Renal cortical epithelial cell (primary cell): ENCODE data around the gene ST7. TPM values are rescaled to one million over a fixed set of nuclear protein-coding genes. Genes with fewer than 3 reads are reported as not detected.
A peak's percentile ranks its signal among the peaks of the same experiment; 100 is the strongest.

Experiments
- DNase-seq: peaks from one replicate; pipeline ENCODE4 v3.0.0-alpha.2; 2011; ENCODE audit warnings: low read depth
- total RNA-seq: library from RNA; depleted of rRNA; stranded (reverse); fragments of >200 nt; gene quantifications from 2 replicates; pipeline ENCODE4 v1.2.3, GENCODE V29; 2014

ST7 gene
- total RNA-seq, 1 donor from 2014 or later, result 20.7 TPM

- DNase-seq, result no peak
Observed at GRCh38 chr7:117154721-117155120, 201.4 kb downstream of the ST7 start.

- DNase-seq, result no peak
Observed at GRCh38 chr7:117155694-117156093, 202.4 kb downstream of the ST7 start.

- DNase-seq, result peak; percentile 87
Observed at GRCh38 chr7:117157241-117158209, 204.2 kb downstream of the ST7 start.

GRCh38 chr7:117158941-117159697, 205.8 kb downstream of the ST7 start:
- peak; percentile 22 for DNase-seq

- no peak for DNase-seq
Observed at GRCh38 chr7:117163101-117163500, 209.8 kb downstream of the ST7 start.

GRCh38 chr7:117164620-117165019, 211.3 kb downstream of the ST7 start:
- DNase-seq, result peak; percentile 53

- DNase-seq, result no peak
Observed at GRCh38 chr7:117165656-117166055, 212.4 kb downstream of the ST7 start.

- peak; percentile 95 for DNase-seq
Observed at GRCh38 chr7:117169907-117170306, 216.6 kb downstream of the ST7 start.

GRCh38 chr7:117171106-117171505, 217.8 kb downstream of the ST7 start:
- DNase-seq, result no peak

- DNase-seq, result no peak
Observed at GRCh38 chr7:117172283-117172682, 219.0 kb downstream of the ST7 start.

GRCh38 chr7:117173035-117173770, 219.9 kb downstream of the ST7 start:
- DNase-seq, result peak; percentile 38

GRCh38 chr7:117176206-117176605, 222.9 kb downstream of the ST7 start:
- no peak for DNase-seq

- no peak for DNase-seq
Observed at GRCh38 chr7:117178600-117178999, 225.3 kb downstream of the ST7 start.

- DNase-seq, result no peak
Observed at GRCh38 chr7:117179701-117180100, 226.4 kb downstream of the ST7 start.

GRCh38 chr7:117183729-117184128, 230.4 kb downstream of the ST7 start:
- no peak for DNase-seq

GRCh38 chr7:117184367-117184766, 231.1 kb downstream of the ST7 start:
- DNase-seq, result no peak

- DNase-seq, result no peak
Observed at GRCh38 chr7:117185124-117185523, 231.8 kb downstream of the ST7 start.

GRCh38 chr7:117186218-117187010, 233.1 kb downstream of the ST7 start:
- DNase-seq, result no peak

- DNase-seq, result no peak
Observed at GRCh38 chr7:117188376-117188775, 235.1 kb downstream of the ST7 start.

GRCh38 chr7:117188949-117189592, 235.8 kb downstream of the ST7 start:
- no peak for DNase-seq

GRCh38 chr7:117190104-117190503, 236.8 kb downstream of the ST7 start:
- DNase-seq, result no peak
